PC-3 (cell line): ENCODE measurements around the gene PRKAR2B. TPM values are rescaled to one million over a fixed set of nuclear protein-coding genes. Genes with fewer than 3 reads are reported as not detected.

Source experiments
- ATAC-seq: fragments of 200-7000 bp; cut with Tn5 transposase; 2 replicates; pipeline ENCODE4 v1.9.1; 2020; ENCODE audit warnings: mild to moderate bottlenecking, moderate library complexity
- BruUV-seq: library from RNA; stranded (reverse); fragments of 400-500 nt; replicated peaks from 2 replicates; lab custom pipeline; 2021; lab: Mats Ljungman, UMichigan
- CTCF ChIA-PET: fragments of 300-600 bp; sonication (Branson Sonifier 250); formaldehyde crosslinking; loops from one replicate; lab custom pipeline; 2022; ENCODE audit warnings: antibody characterized with exemption; lab: Charles Lee
- POLR2A ChIA-PET: fragments of 300-600 bp; sonication (Branson Sonifier 250); formaldehyde crosslinking; loops from one replicate; lab custom pipeline; 2022; ENCODE audit warnings: antibody characterized with exemption; ENCODE audit not compliant: unreplicated experiment; lab: Charles Lee
- DNase-seq: peaks from one replicate; pipeline ENCODE4 v3.0.0-alpha.2; 2015
- H2AFZ ChIP-seq: fragments of 300-600 bp; sonication (generic); 2 replicates; pipeline ENCODE4 v1.6.0; 2016; ENCODE audit warnings: antibody characterized with exemption, low read length
- H3F3A ChIP-seq: fragments of 300-600 bp; sonication (generic); one replicate; pipeline ENCODE4 v1.6.0; 2017; ENCODE audit warnings: antibody characterized with exemption, low read length, control low read depth, mild to moderate bottlenecking; ENCODE audit not compliant: unreplicated experiment
- H3K27ac ChIP-seq: fragments of 300-600 bp; sonication (generic); 2 replicates; pipeline ENCODE4 v1.5.1; 2016; ENCODE audit warnings: mild to moderate bottlenecking, low read length
- H3K27me3 ChIP-seq: fragments of 300-600 bp; sonication (generic); 2 replicates; pipeline ENCODE4 v1.6.1; 2016; ENCODE audit warnings: low read length, mixed read lengths
- H3K36me3 ChIP-seq: fragments of 300-600 bp; sonication (generic); 2 replicates; pipeline ENCODE4 v1.6.1; 2016; ENCODE audit warnings: low read depth, mixed run types, low read length, mixed read lengths
- H3K4me1 ChIP-seq: fragments of 300-600 bp; sonication (generic); 2 replicates; pipeline ENCODE4 v1.5.1; 2016; ENCODE audit warnings: low read length; ENCODE audit not compliant: insufficient read depth
- H3K4me2 ChIP-seq: fragments of 300-600 bp; sonication (generic); 2 replicates; pipeline ENCODE4 v1.6.0; 2016; ENCODE audit warnings: low read length
- H3K4me3 ChIP-seq: fragments of 300-600 bp; sonication (generic); 2 replicates; pipeline ENCODE4 v1.5.1; 2016; ENCODE audit warnings: mild to moderate bottlenecking, low read length, mixed read lengths
- H3K79me2 ChIP-seq: fragments of 300-600 bp; sonication (generic); 2 replicates; pipeline ENCODE4 v1.6.1; 2017; ENCODE audit warnings: low read length, mixed read lengths
- H3K9ac ChIP-seq: fragments of 300-600 bp; sonication (generic); 2 replicates; pipeline ENCODE4 v1.6.0; 2016; ENCODE audit warnings: mild to moderate bottlenecking, low read length
- H3K9me2 ChIP-seq: fragments of 300-600 bp; sonication (generic); replicated peaks from 2 replicates; pipeline ENCODE4 v1.6.1; 2016; ENCODE audit warnings: mixed run types, low read length, mixed read lengths
- H3K9me3 ChIP-seq: fragments of 300-600 bp; sonication (generic); 2 replicates; pipeline ENCODE4 v1.6.1; 2016; ENCODE audit warnings: low read length, mixed read lengths
- H4K20me1 ChIP-seq: fragments of 300-600 bp; sonication (generic); 2 replicates; pipeline ENCODE4 v1.6.1; 2016; ENCODE audit warnings: low read length, mixed read lengths
- CTCF ChIP-seq: fragments of 300-600 bp; sonication (generic); conservative IDR thresholded peaks from 2 replicates; pipeline ENCODE4 v1.5.1; 2017; ENCODE audit warnings: antibody characterized with exemption, low read depth, mild to moderate bottlenecking, low read length
- EZH2 ChIP-seq: fragments of 300-600 bp; sonication (generic); IDR thresholded peaks from one replicate; pipeline ENCODE4 v1.6.1; 2017; ENCODE audit warnings: antibody characterized with exemption, mild to moderate bottlenecking, low read length; ENCODE audit not compliant: unreplicated experiment
- EZH2phosphoT487 ChIP-seq: fragments of 300-600 bp; sonication (generic); IDR thresholded peaks from 2 replicates; pipeline ENCODE4 v1.6.1; 2018; ENCODE audit warnings: mild to moderate bottlenecking, antibody characterized with exemption, low read length, borderline replicate concordance
- intact Hi-C: fragments of 100-400 bp; cut with micrococcal nuclease; formaldehyde crosslinking; loops from 2 replicates; pipeline ENCODE4 v1.9.0; 2023
- total RNA-seq: library from RNA; depleted of rRNA; stranded (reverse); fragments of >200 nt; gene quantifications from 2 replicates; pipeline ENCODE4 v1.2.3, GENCODE V29; 2014

Gene PRKAR2B
- total RNA-seq, 1 experiment from 2014 or later = 0.29 TPM

GRCh38 chr7:107014387-107015023, 30.0 kb upstream of the PRKAR2B start:
- intact Hi-C loops = no loop called here

GRCh38 chr7:107016312-107016711, 28.2 kb upstream of the PRKAR2B start:
- no peak overlapping the region for H3K4me2 ChIP-seq
- peaks cover 46% of the 10 kb centered on the region for H3K27me3 ChIP-seq
- ChIA-PET CTCF (no interaction called here), POLR2A (no interaction called here)
- no peak overlapping the region for H3K9ac ChIP-seq
- H3K9me3 ChIP-seq = no peaks in the 10 kb centered on the region
- H3K4me1 ChIP-seq = no peaks in the 10 kb centered on the region
- no peak overlapping the region for H3K27ac ChIP-seq
- BruUV-seq = no TSS peak
- no peaks in the 10 kb centered on the region for H4K20me1 ChIP-seq
- intact Hi-C loops = no loop called here
- no peaks in the 10 kb centered on the region for H3F3A ChIP-seq
- TF ChIP-seq CTCF = no peak
- TF ChIP-seq EZH2 = no peak
- no peak for TF ChIP-seq EZH2phosphoT487
- no peak for ATAC-seq
- H3K36me3 ChIP-seq = no peaks in the 10 kb centered on the region
- H3K79me2 ChIP-seq = no peaks in the 10 kb centered on the region
- H2AFZ ChIP-seq = no peak overlapping the region
- DNase-seq = no peak
- H3K9me2 ChIP-seq = no peaks in the 10 kb centered on the region
- H3K4me3 ChIP-seq = no peak overlapping the region

More at GRCh38 chr7:107014387-107015023, 30.0 kb upstream of the PRKAR2B start:
- H4K20me1 ChIP-seq = no peaks in the 10 kb centered on the region
- no peaks in the 10 kb centered on the region for H3K9me2 ChIP-seq
- no peaks in the 10 kb centered on the region for H3F3A ChIP-seq
- H3K36me3 ChIP-seq = no peaks in the 10 kb centered on the region
- H3K9ac ChIP-seq = no peak overlapping the region
- no peaks in the 10 kb centered on the region for H3K9me3 ChIP-seq
- no peaks in the 10 kb centered on the region for H3K4me1 ChIP-seq
- DNase-seq (no peak), ATAC-seq (no peak)
- ChIA-PET CTCF (no interaction called here), POLR2A (no interaction called here)
- H3K79me2 ChIP-seq = no peaks in the 10 kb centered on the region
- BruUV-seq = no TSS peak
- H3K4me2 ChIP-seq = no peak overlapping the region
- H2AFZ ChIP-seq = no peak overlapping the region
- H3K4me3 ChIP-seq = no peak overlapping the region
- peaks cover 29% of the 10 kb centered on the region for H3K27me3 ChIP-seq
- H3K27ac ChIP-seq = no peak overlapping the region
- TF ChIP-seq EZH2 (no peak), CTCF (no peak), EZH2phosphoT487 (no peak)

GRCh38 chr7:107017965-107018719, 26.4 kb upstream of the PRKAR2B start:
- Histone ChIP-seq H3K27ac (no peak overlapping the region), H3K4me3 (no peak overlapping the region), H4K20me1 (no peaks in the 10 kb centered on the region), H3K27me3 (peaks cover 59% of the 10 kb centered on the region), H3K79me2 (no peaks in the 10 kb centered on the region), H3K9me2 (no peaks in the 10 kb centered on the region), H3K4me1 (no peaks in the 10 kb centered on the region), H3F3A (no peaks in the 10 kb centered on the region), H3K9me3 (no peaks in the 10 kb centered on the region), H2AFZ (no peak overlapping the region), H3K36me3 (no peaks in the 10 kb centered on the region), H3K4me2 (no peak overlapping the region), H3K9ac (no peak overlapping the region)
- intact Hi-C loops = no loop called here
- ChIA-PET CTCF (no interaction called here), POLR2A (no interaction called here)
- no peak for ATAC-seq
- BruUV-seq = no TSS peak
- DNase-seq = no peak
- no peak for TF ChIP-seq EZH2
- no peak for TF ChIP-seq EZH2phosphoT487
- TF ChIP-seq CTCF = no peak
